MM.1S (cell line): ENCODE data around the gene ADRA2A.

Experiments used
- EZH2 ChIP-seq: fragments of 300-600 bp; sonication (generic); optimal IDR thresholded peaks from 2 replicates; pipeline ENCODE3; 2017; ENCODE audit warnings: low read depth, mild to moderate bottlenecking, antibody characterized with exemption, low read length, mixed read lengths
- TF ChIP-seq, protein P1 (sequence below): fragments of 300-600 bp; sonication (generic); IDR thresholded peaks from 2 replicates; pipeline ENCODE4 v1.5.1; 2016; ENCODE audit warnings: antibody characterized with exemption, low read length, mixed read lengths

DNA sequence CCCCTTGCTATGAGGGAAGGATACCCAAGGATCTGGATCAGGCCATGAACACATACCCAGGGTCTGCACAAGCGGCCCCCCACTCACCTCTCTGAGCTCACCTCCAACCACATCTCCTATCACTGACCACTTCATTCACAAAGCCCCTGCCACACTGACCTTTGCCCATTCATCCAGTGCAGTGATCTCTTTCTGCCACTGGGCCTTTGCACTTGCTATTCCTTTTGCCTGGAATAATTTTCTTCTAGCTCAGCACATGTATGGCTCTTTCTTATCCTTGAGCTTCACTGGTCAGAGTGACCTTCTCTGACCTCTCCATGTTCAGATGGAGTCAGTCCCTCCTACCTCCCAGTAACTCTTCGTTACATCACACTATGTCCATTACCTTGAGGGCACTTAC, 48.3 kb downstream of the ADRA2A start:
- TF ChIP-seq, protein P1, sequence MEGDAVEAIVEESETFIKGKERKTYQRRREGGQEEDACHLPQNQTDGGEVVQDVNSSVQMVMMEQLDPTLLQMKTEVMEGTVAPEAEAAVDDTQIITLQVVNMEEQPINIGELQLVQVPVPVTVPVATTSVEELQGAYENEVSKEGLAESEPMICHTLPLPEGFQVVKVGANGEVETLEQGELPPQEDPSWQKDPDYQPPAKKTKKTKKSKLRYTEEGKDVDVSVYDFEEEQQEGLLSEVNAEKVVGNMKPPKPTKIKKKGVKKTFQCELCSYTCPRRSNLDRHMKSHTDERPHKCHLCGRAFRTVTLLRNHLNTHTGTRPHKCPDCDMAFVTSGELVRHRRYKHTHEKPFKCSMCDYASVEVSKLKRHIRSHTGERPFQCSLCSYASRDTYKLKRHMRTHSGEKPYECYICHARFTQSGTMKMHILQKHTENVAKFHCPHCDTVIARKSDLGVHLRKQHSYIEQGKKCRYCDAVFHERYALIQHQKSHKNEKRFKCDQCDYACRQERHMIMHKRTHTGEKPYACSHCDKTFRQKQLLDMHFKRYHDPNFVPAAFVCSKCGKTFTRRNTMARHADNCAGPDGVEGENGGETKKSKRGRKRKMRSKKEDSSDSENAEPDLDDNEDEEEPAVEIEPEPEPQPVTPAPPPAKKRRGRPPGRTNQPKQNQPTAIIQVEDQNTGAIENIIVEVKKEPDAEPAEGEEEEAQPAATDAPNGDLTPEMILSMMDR: no peak
- no peak for TF ChIP-seq EZH2
